ENCODE measurements around the gene NR1D1.

The NR1D1 gene

GRCh38 chr17:40075201-40075941 is 25.0 kb downstream of the NR1D1 start:
- DNase-seq (ENCODE audit: low read depth, low spot score): peak; percentile 52
- no peak overlapping the region for H3K4me3 ChIP-seq (ENCODE audit: low read depth, low read length)
- in situ Hi-C loops (cut with HindIII; ENCODE audit: low sequenced_read_pairs): no loop called here
- peak; percentile 88 for TF ChIP-seq CTCF (IDR thresholded peaks at IDR 0.05; ENCODE audit: low read depth, low read length)

- in situ Hi-C loops (cut with HindIII; ENCODE audit: low sequenced_read_pairs): loop anchor here (25.0 kb wide), 1 partner anchor 112 kb away; the partner anchor contains the start of gene RAPGEFL1
These were observed 25.6 kb downstream of the NR1D1 start for GRCh38 chr17:40074871-40075200.

DNA sequence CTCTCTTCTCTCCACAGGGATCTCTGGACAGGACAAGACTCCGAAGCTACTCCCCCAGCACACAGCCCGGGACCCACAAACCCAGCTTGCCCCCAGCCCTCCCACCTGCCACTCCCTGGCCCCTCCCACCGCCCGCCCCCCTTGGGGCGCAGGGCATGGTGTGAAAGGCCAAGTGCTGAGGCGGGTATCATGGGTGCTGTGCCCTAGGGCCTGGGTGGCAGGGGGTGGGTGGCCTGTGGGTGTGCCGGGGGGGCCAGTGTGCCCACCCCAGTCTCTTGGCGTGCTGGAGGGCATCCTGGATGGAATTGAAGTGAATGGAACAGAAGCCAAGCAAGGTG is 26.2 kb downstream of the NR1D1 start:
- no peak for DNase-seq (ENCODE audit: low read depth, low spot score)
- in situ Hi-C loops (cut with HindIII; ENCODE audit: low sequenced_read_pairs): loop anchor here (25.0 kb wide), 1 partner anchor 113 kb away; the partner anchor contains the start of gene RAPGEFL1
- no peak overlapping the region for H3K4me3 ChIP-seq (ENCODE audit: low read depth, low read length)
- no peak for TF ChIP-seq CTCF (IDR thresholded peaks at IDR 0.05; ENCODE audit: low read depth, low read length)

More at GRCh38 chr17:40074871-40075200, 25.6 kb downstream of the NR1D1 start:
- no peak for DNase-seq (ENCODE audit: low read depth, low spot score)
- H3K4me3 ChIP-seq (ENCODE audit: low read depth, low read length): no peak overlapping the region
- no peak for TF ChIP-seq CTCF (IDR thresholded peaks at IDR 0.05; ENCODE audit: low read depth, low read length)

GRCh38 chr17:40073454-40074174 is 26.8 kb downstream of the NR1D1 start:
- in situ Hi-C loops (cut with HindIII; ENCODE audit: low sequenced_read_pairs): loop anchor here (25.0 kb wide), 1 partner anchor 114 kb away; the partner anchor contains the start of gene RAPGEFL1
- TF ChIP-seq CTCF (IDR thresholded peaks at IDR 0.05; ENCODE audit: low read depth, low read length): no peak
- no peak overlapping the region for H3K4me3 ChIP-seq (ENCODE audit: low read depth, low read length)
- no peak for DNase-seq (ENCODE audit: low read depth, low spot score)

GRCh38 chr17:40072735-40073346 is 27.5 kb downstream of the NR1D1 start:
- no peak for TF ChIP-seq CTCF (IDR thresholded peaks at IDR 0.05; ENCODE audit: low read depth, low read length)
- no peak for DNase-seq (ENCODE audit: low read depth, low spot score)
- H3K4me3 ChIP-seq (ENCODE audit: low read depth, low read length): no peak overlapping the region
- in situ Hi-C loops (cut with HindIII; ENCODE audit: low sequenced_read_pairs): loop anchor here (25.0 kb wide), 1 partner anchor 114 kb away; the partner anchor contains the start of gene RAPGEFL1

DNA sequence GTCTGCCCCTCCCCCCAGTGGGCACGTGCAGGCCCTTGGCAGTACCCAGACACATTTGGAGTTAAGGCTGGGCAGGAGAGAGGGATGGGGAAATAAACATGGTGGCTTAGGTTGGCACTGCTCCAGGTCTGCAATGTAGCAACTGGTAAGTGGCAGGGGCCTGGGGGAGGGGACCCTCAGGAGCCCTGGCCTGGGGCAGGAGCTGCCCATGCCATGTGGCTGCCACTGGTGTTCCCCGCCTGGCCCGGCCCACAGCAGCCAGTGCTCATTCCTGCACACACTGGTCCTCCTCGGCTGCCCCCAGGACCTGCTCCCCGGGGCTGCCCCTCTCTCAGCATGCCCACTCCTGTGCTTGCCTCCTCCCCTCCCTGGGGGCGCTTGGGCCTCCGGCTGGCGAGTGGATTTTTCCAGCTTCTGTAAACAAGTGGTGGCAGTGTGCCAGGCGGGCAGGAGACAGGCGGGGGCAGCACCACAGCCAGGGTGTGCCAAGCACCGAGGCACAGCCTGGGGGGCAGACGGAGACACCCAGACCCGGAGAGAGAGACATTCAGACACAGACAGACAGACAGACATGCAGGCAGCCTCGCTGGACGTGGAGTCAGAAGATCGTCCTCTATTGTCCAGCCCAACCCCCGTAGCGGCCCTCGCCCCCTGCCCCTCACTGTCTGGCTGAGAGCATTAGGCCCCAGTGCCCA is 28.2 kb downstream of the NR1D1 start:
- H3K4me3 ChIP-seq (ENCODE audit: low read depth, low read length): no peak overlapping the region
- no peak for TF ChIP-seq CTCF (IDR thresholded peaks at IDR 0.05; ENCODE audit: low read depth, low read length)
- no peak for DNase-seq (ENCODE audit: low read depth, low spot score)
- in situ Hi-C loops (cut with HindIII; ENCODE audit: low sequenced_read_pairs): loop anchor here (25.0 kb wide), 1 partner anchor 115 kb away; the partner anchor contains the start of gene RAPGEFL1
